A549 (cell line): Measurements from ENCODE around the gene WFIKKN1. TPM values are rescaled to one million over a fixed set of nuclear protein-coding genes. Genes with fewer than 3 reads are reported as not detected.

Experiments
- ATAC-seq, 2 experiments: fragments of 200-7000 bp in 1 of 2; fragments of >200 bp in 1 of 2; cut with Nextera tagmentation in 1 of 2; cut with Tn5 transposase in 1 of 2; 3 replicates each; pipeline versions ENCODE4 v1.8.0 to v1.9.1; 2018 to 2020; ENCODE audit warnings: mild to moderate bottlenecking in 1 of 2, moderate library complexity in 1 of 2
- CTCF ChIA-PET: fragments of 300-600 bp; sonication (Branson Sonifier 250); formaldehyde crosslinking; extraction: SDS; loops from one replicate; lab custom pipeline; 2021; ENCODE audit warnings: antibody characterized with exemption, inconsistent platforms; lab: Yijun Ruan, JAX
- POLR2A ChIA-PET: fragments of 350-600 bp; formaldehyde crosslinking; extraction: SDS; loops from one replicate; lab custom pipeline; 2021; ENCODE audit warnings: antibody characterized with exemption, inconsistent platforms; lab: Yijun Ruan, JAX
- DNase-seq, 2 experiments: peaks; one replicate each; pipeline versions ENCODE4 v3.0.0 to v3.0.0-alpha.2; 2011 to 2016; ENCODE audit warnings: low read depth in 1 of 2, low spot score in 1 of 2
- FAIRE-seq: peaks from 2 replicates; lab custom pipeline; 2011; peaks lifted over from hg19 to GRCh38; lab: Jason Lieb, UNC
- H3K27ac ChIP-seq, 2 experiments: fragments of >200 bp; sonication (Bioruptor Twin); formaldehyde crosslinking; 3 replicates each; pipeline ENCODE4 v1.5.1; 2016 to 2017
- H3K4me1 ChIP-seq: fragments of >200 bp; sonication (Bioruptor Twin); formaldehyde crosslinking; 3 replicates; pipeline ENCODE4 v1.6.1; 2016
- H3K4me2 ChIP-seq: fragments of >200 bp; sonication (Bioruptor Twin); formaldehyde crosslinking; 3 replicates; pipeline ENCODE4 v1.6.1; 2016
- H3K4me3 ChIP-seq: fragments of >200 bp; sonication (Bioruptor Twin); formaldehyde crosslinking; 3 replicates; pipeline ENCODE4 v1.5.1; 2016
- H3K9me3 ChIP-seq: fragments of >200 bp; sonication (Bioruptor Twin); formaldehyde crosslinking; 3 replicates; pipeline ENCODE4 v1.6.1; 2016
- ATOH8 ChIP-seq: fragments of 250-450 bp; sonication (Bioruptor Pico); IDR thresholded peaks from 2 replicates; pipeline ENCODE4 v1.5.0; 2020; ENCODE audit warnings: low read depth, mild to moderate bottlenecking, moderate library complexity
- BHLHE40 ChIP-seq: IDR thresholded peaks from 2 replicates; pipeline ENCODE4 v1.6.1; 2012; ENCODE audit warnings: low read depth, low read length, inconsistent platforms
- CBX2 ChIP-seq: fragments of 200-600 bp; sonication (generic); IDR thresholded peaks from 2 replicates; pipeline ENCODE4 v1.6.1; 2016; ENCODE audit warnings: low read depth, mild to moderate bottlenecking, borderline replicate concordance
- CHD2 ChIP-seq: fragments of 150-350 bp; IDR thresholded peaks from 2 replicates; pipeline ENCODE4 v1.6.1; 2014; ENCODE audit warnings: low read length; ENCODE audit not compliant: partially characterized antibody
- CHD4 ChIP-seq: fragments of 200-600 bp; sonication (generic); IDR thresholded peaks from 2 replicates; pipeline ENCODE4 v1.6.1; 2016; ENCODE audit warnings: antibody characterized with exemption, mild to moderate bottlenecking, borderline replicate concordance
- CTCF ChIP-seq: fragments of >200 bp; sonication (Bioruptor Twin); formaldehyde crosslinking; IDR thresholded peaks from 3 replicates; pipeline ENCODE4 v1.5.1; 2016
- FOSB ChIP-seq: fragments of 250-450 bp; sonication (Bioruptor Pico); IDR thresholded peaks from 2 replicates; pipeline ENCODE4 v1.5.0; 2020; ENCODE audit warnings: mild to moderate bottlenecking, moderate library complexity
- GATA3 ChIP-seq: IDR thresholded peaks from 2 replicates; pipeline ENCODE4 v1.6.1; 2012; ENCODE audit warnings: borderline replicate concordance
- JUN ChIP-seq, 2 experiments: fragments of >200 bp; sonication (Bioruptor Twin); formaldehyde crosslinking; IDR thresholded peaks; 2 replicates in 1 of 2; 3 replicates in 1 of 2; pipeline ENCODE4 v1.6.1; 2016 to 2017
- KDM5A ChIP-seq: fragments of 200-600 bp; sonication (generic); IDR thresholded peaks from 2 replicates; pipeline ENCODE4 v1.6.1; 2016; ENCODE audit warnings: antibody characterized with exemption, mild to moderate bottlenecking
- MAFK ChIP-seq: fragments of 450-650 bp; IDR thresholded peaks from 2 replicates; pipeline ENCODE4 v1.6.1; 2014; ENCODE audit not compliant: partially characterized antibody
- MAX ChIP-seq: IDR thresholded peaks from 2 replicates; pipeline ENCODE4 v1.6.1; 2012
- NPAS2 ChIP-seq: fragments of 250-450 bp; sonication (Bioruptor Pico); IDR thresholded peaks from 2 replicates; pipeline ENCODE4 v1.8.0; 2022; ENCODE audit warnings: mild to moderate bottlenecking, moderate library complexity, borderline replicate concordance
- PBX3 ChIP-seq: IDR thresholded peaks from 2 replicates; pipeline ENCODE4 v1.6.1; 2012
- PHF8 ChIP-seq: fragments of 200-600 bp; sonication (generic); IDR thresholded peaks from 2 replicates; pipeline ENCODE4 v1.6.1; 2016; ENCODE audit warnings: low read depth, mild to moderate bottlenecking, antibody characterized with exemption, moderate library complexity, borderline replicate concordance
- POLR2A ChIP-seq: IDR thresholded peaks from 2 replicates; pipeline ENCODE4 v1.6.1; 2012; ENCODE audit warnings: mild to moderate bottlenecking, low read length
- RAD21 ChIP-seq, 2 experiments: fragments of >200 bp in 1 of 2; sonication (Bioruptor Twin) in 1 of 2; formaldehyde crosslinking in 1 of 2; IDR thresholded peaks in 1 of 2; conservative IDR thresholded peaks in 1 of 2; 2 replicates in 1 of 2; 3 replicates in 1 of 2; pipeline ENCODE4 v1.6.1; 2012 to 2018; ENCODE audit warnings: inconsistent platforms in 1 of 2
- RARB ChIP-seq: fragments of 250-450 bp; sonication (Bioruptor Pico); IDR thresholded peaks from 2 replicates; pipeline ENCODE4 v1.8.0; 2021; ENCODE audit warnings: mild to moderate bottlenecking, moderate library complexity
- REST ChIP-seq: fragments of 200-600 bp; sonication (generic); IDR thresholded peaks from 2 replicates; pipeline ENCODE4 v1.6.1; 2016; ENCODE audit warnings: antibody characterized with exemption, mild to moderate bottlenecking, moderate library complexity
- RNF2 ChIP-seq: fragments of 200-600 bp; sonication (generic); IDR thresholded peaks from 2 replicates; pipeline ENCODE4 v1.6.1; 2016; ENCODE audit warnings: low read depth, mild to moderate bottlenecking, antibody characterized with exemption, moderate library complexity, borderline replicate concordance
- SMC3 ChIP-seq: fragments of >200 bp; sonication (Bioruptor Twin); formaldehyde crosslinking; IDR thresholded peaks from 3 replicates; pipeline ENCODE4 v1.6.1; 2018; ENCODE audit warnings: inconsistent platforms
- ZSCAN20 ChIP-seq: fragments of 250-450 bp; sonication (Bioruptor Pico); IDR thresholded peaks from 2 replicates; pipeline ENCODE4 v1.8.0; 2022; ENCODE audit warnings: mild to moderate bottlenecking, moderate library complexity
- WGBS: methylation state at CpG from one replicate; pipeline ENCODE4 v1.1.6; 2017; ENCODE audit errors: missing lambda C conversion rate; 5-methylcytosine and 5-hydroxymethylcytosine counted together
- polyA plus RNA-seq, 4 experiments: library from polyadenylated mRNA; depleted of rRNA in 3 of 4; stranded (reverse); fragments of >200 nt; fragmentation: RNase III in 1 of 4; extraction: RNeasy Plus Mini Kit Qiagen cat#74134 plus additional on column Dnase treatment in 1 of 4; gene quantifications; 2 replicates in 3 of 4; 3 replicates in 1 of 4; pipeline ENCODE4 v1.2.3, GENCODE V29; 2011 to 2017

WFIKKN1 gene
- polyA plus RNA-seq, 2 of the 4 experiments (the other 2 are of a cell fraction) = 0.05 to 0.23 TPM

GRCh38 chr16:660132-660458 is 29.3 kb downstream of the WFIKKN1 start (continued):
- TF ChIP-seq REST = no peak
- TF ChIP-seq GATA3 = no peak
- no peak for TF ChIP-seq CBX2
- TF ChIP-seq MAFK = no peak
- no peak for TF ChIP-seq ATOH8 (CRISPR knock-in tag)
- no peak for TF ChIP-seq ZSCAN20 (CRISPR knock-in tag)
- TF ChIP-seq POLR2A = no peak
- TF ChIP-seq, all 56 proteins: peak for 0

- FAIRE-seq (no peak), DNase-seq (peak; percentile 70 to 94), ATAC-seq (peak; percentile 78 to 90)
- H3K4me3 ChIP-seq = no peak overlapping the region
- ChIA-PET POLR2A (interaction anchor here (1.0 to 1.4 kb wide), 2 partner anchors 15 to 31 kb away, joined by 3 read pairs; partner anchors contain the start of gene RHBDL1), CTCF (interaction anchor here (0.5 to 13.5 kb wide), 29 partner anchors 9 to 657 kb away, joined by 3 to 105 read pairs (median 6); partner anchors contain the start of genes MCRIP2, METTL26, RHBDL1 and WDR90)
- peaks cover 14% of the 10 kb centered on the region for H3K4me1 ChIP-seq
- peak overlapping the region; percentile 70 for H3K4me2 ChIP-seq
- H3K9me3 ChIP-seq = no peaks in the 10 kb centered on the region
- TF ChIP-seq MAX = peak; percentile 80
- TF ChIP-seq RNF2 = no peak
- peak; percentile 40 to 54; a peak in 4 of 5 replicates for TF ChIP-seq RAD21 (conservative IDR thresholded peaks at IDR 0.05 in 1 of 2, IDR thresholded peaks at IDR 0.05 in 1 of 2)
- TF ChIP-seq BHLHE40 = peak; percentile 63
- peak in 1 of 2 experiments; percentile 51; a peak in 2 of 5 replicates for TF ChIP-seq JUN (IDR thresholded peaks at IDR 0.05)
- peak; percentile 72 for TF ChIP-seq SMC3
- TF ChIP-seq CTCF = peak; percentile 48
- no peak for TF ChIP-seq PHF8
- 32% methylated on average over 20 of the region's 43 CpGs for WGBS
- peak overlapping the region; percentile 71 to 87; a peak in 5 of 6 replicates for H3K27ac ChIP-seq
These were observed 29.8 kb downstream of the WFIKKN1 start for GRCh38 chr16:660459-661183.

- ATAC-seq (peak; percentile 9 to 14; a peak in 3 of 6 replicates), DNase-seq (no peak), FAIRE-seq (no peak)
- ChIA-PET CTCF (interaction anchor here (0.6 to 13.5 kb wide), 28 partner anchors 9 to 269 kb away, joined by 3 to 105 read pairs (median 8); partner anchors contain the start of genes MCRIP2, METTL26, RHBDL1 and WDR90), POLR2A (interaction anchor here (1.0 kb wide), 1 partner anchor 32 kb away, joined by 3 read pairs; no protein-coding TSS in a partner anchor)
- no peak for TF ChIP-seq FOSB
- TF ChIP-seq RARB (CRISPR knock-in tag) = no peak
- no peak for TF ChIP-seq CHD2
- TF ChIP-seq POLR2A = no peak
- no peak for TF ChIP-seq CHD4
- no peak for TF ChIP-seq PBX3
- no peak for TF ChIP-seq GATA3
- TF ChIP-seq NPAS2 (CRISPR knock-in tag) = no peak
- no peak for TF ChIP-seq CTCF
- TF ChIP-seq JUN (IDR thresholded peaks at IDR 0.05) = no peak
- TF ChIP-seq KDM5A = no peak
- H3K27ac ChIP-seq = peak overlapping the region; percentile 71 to 87; a peak in 5 of 6 replicates
- peak overlapping the region; percentile 70 for H3K4me2 ChIP-seq
- no peaks in the 10 kb centered on the region for H3K9me3 ChIP-seq
- 68% methylated on average over 31 of the region's 35 CpGs for WGBS
- peaks cover 14% of the 10 kb centered on the region for H3K4me1 ChIP-seq
- H3K4me3 ChIP-seq = no peak overlapping the region
These were observed 30.5 kb downstream of the WFIKKN1 start for GRCh38 chr16:661184-661821.
